Measurements from ENCODE around the gene TMA7B. TPM values are rescaled to one million over a fixed set of nuclear protein-coding genes. Genes with fewer than 3 reads are reported as not detected.

The TMA7B gene
- total and polyA plus RNA-seq, 2 donors (not counting 3 experiments of a cell fraction or from before 2014, with no cell fraction given), result not detected

GRCh38 chr22:39984006-39984405, 23.8 kb downstream of the TMA7B start:
- Histone ChIP-seq H3K9ac (replicated peaks; ENCODE audit: extremely low read depth, insufficient read depth, low read length) (no peak overlapping the region), H4K20me1 (replicated peaks; ENCODE audit: control insufficient read depth, extremely low read depth, insufficient read depth, low read length) (no peaks in the 10 kb centered on the region), H3K79me2 (ENCODE audit: control insufficient read depth, insufficient read depth, low read length) (no peaks in the 10 kb centered on the region), H3K9me1 (replicated peaks; ENCODE audit: control insufficient read depth, extremely low read depth, insufficient read depth, low read length) (no peaks in the 10 kb centered on the region), H3K27me3 (ENCODE audit: control insufficient read depth in 2 of 2, insufficient read depth in 2 of 2, low read length in 2 of 2) (peaks cover 0 to 4% of the 10 kb centered on the region in 2 experiments), H3K36me3 (ENCODE audit: control insufficient read depth in 2 of 2, extremely low read depth in 1 of 2, insufficient read depth in 2 of 2, low read length in 2 of 2) (no peaks in the 10 kb centered on the region), H3K27ac (ENCODE audit: insufficient read depth, low read depth, low read length) (no peak overlapping the region), H3K4me1 (ENCODE audit: control insufficient read depth, extremely low read depth, insufficient read depth, low read length) (no peaks in the 10 kb centered on the region), H3K4me3 (replicated peaks in 1 of 3; ENCODE audit: insufficient read depth in 1 of 3, low read depth in 1 of 3, low read length in 3 of 3) (no peak overlapping the region), H3K4me2 (ENCODE audit: insufficient read depth, low read length) (no peak overlapping the region), H3K9me3 (replicated peaks; ENCODE audit: control insufficient read depth, insufficient read depth, low read length) (no peaks in the 10 kb centered on the region), H2AFZ (ENCODE audit: low read depth, low read length) (no peak overlapping the region)
- no peak for TF ChIP-seq FOS (IDR thresholded peaks at IDR 0.05; ENCODE audit: borderline replicate concordance, insufficient read depth, low read length)
- no peak for TF ChIP-seq EZH2 (IDR thresholded peaks at IDR 0.05; ENCODE audit: borderline replicate concordance, low read depth, low read length, severe bottlenecking)
- no peak for TF ChIP-seq POLR2A (IDR thresholded peaks at IDR 0.05; ENCODE audit: low read depth, low read length)
- TF ChIP-seq POLR2AphosphoS5 (IDR thresholded peaks at IDR 0.05; ENCODE audit: insufficient read depth, low read depth, low read length), result no peak
- dilution Hi-C loops (cut with MboI; ENCODE audit: extremely low pct_ligation_motif_present, low sequenced_read_pairs) (no loop called here), intact Hi-C loops (cut with micrococcal nuclease) (no loop called here)
- CTCF ChIA-PET, result interaction anchor here (1.6 kb wide), 1 partner anchor 13 kb away, joined by 3 read pairs; no protein-coding TSS in a partner anchor
- FAIRE-seq, result no peak
- POLR2A ChIA-PET, result no interaction called here
- DNase-seq (ENCODE audit: low read depth, low spot score), result no peak
- BruUV-seq (replicated peaks), result no TSS peak

DNA sequence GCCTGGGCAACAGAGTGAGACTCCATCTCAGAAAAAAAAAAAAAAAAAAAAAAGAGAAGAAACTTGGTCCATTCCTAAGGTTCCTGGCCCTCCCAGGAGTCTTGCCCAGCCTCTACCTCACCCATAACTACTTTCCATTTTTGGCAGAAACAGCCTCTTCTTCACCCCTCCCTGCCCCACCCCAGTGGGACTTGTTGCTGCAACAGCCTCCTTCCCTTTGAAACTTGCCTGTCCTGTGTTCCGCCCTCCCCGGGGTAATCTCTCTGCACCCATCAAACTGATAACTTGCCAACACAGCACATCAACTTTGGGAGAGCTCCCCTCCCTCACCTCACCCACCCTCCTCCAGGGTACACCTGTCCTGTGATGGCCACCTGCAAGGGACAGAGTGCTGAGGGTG, 24.5 kb downstream of the TMA7B start:
- TF ChIP-seq POLR2AphosphoS5 (IDR thresholded peaks at IDR 0.05; ENCODE audit: insufficient read depth, low read depth, low read length), result no peak
- no peak for TF ChIP-seq EZH2 (IDR thresholded peaks at IDR 0.05; ENCODE audit: borderline replicate concordance, low read depth, low read length, severe bottlenecking)
- TF ChIP-seq, protein P1, sequence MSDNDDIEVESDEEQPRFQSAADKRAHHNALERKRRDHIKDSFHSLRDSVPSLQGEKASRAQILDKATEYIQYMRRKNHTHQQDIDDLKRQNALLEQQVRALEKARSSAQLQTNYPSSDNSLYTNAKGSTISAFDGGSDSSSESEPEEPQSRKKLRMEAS (IDR thresholded peaks at IDR 0.05; ENCODE audit: insufficient read depth, insufficient read length), result no peak
- TF ChIP-seq FOS (IDR thresholded peaks at IDR 0.05; ENCODE audit: borderline replicate concordance, insufficient read depth, low read length), result no peak
- no peak for TF ChIP-seq GATA2 (IDR thresholded peaks at IDR 0.05; ENCODE audit: insufficient read depth, insufficient read length, low read depth, low read length)
- ChIA-PET CTCF (interaction anchor here (1.6 kb wide), 1 partner anchor 12 kb away, joined by 3 read pairs; no protein-coding TSS in a partner anchor), POLR2A (no interaction called here)
- no peak overlapping the region for H3K9ac ChIP-seq (replicated peaks; ENCODE audit: extremely low read depth, insufficient read depth, low read length)
- H3K9me1 ChIP-seq (replicated peaks; ENCODE audit: control insufficient read depth, extremely low read depth, insufficient read depth, low read length), result no peaks in the 10 kb centered on the region
- no peaks in the 10 kb centered on the region for H4K20me1 ChIP-seq (replicated peaks; ENCODE audit: control insufficient read depth, extremely low read depth, insufficient read depth, low read length)
- no peaks in the 10 kb centered on the region for H3K9me3 ChIP-seq (replicated peaks; ENCODE audit: control insufficient read depth, insufficient read depth, low read length)
- DNase-seq (ENCODE audit: low read depth, low spot score) (no peak), FAIRE-seq (no peak)
- intact Hi-C loops (cut with micrococcal nuclease) (no loop called here), dilution Hi-C loops (cut with MboI; ENCODE audit: extremely low pct_ligation_motif_present, low sequenced_read_pairs) (no loop called here)
- H3K79me2 ChIP-seq (ENCODE audit: control insufficient read depth, insufficient read depth, low read length), result no peaks in the 10 kb centered on the region
- no peak overlapping the region for H2AFZ ChIP-seq (ENCODE audit: low read depth, low read length)
- H3K4me2 ChIP-seq (ENCODE audit: insufficient read depth, low read length), result no peak overlapping the region
- no peaks in the 10 kb centered on the region for H3K4me1 ChIP-seq (ENCODE audit: control insufficient read depth, extremely low read depth, insufficient read depth, low read length)
- H3K27ac ChIP-seq (ENCODE audit: insufficient read depth, low read depth, low read length), result no peak overlapping the region
- no peaks in the 10 kb centered on the region for H3K36me3 ChIP-seq (ENCODE audit: control insufficient read depth in 2 of 2, extremely low read depth in 1 of 2, insufficient read depth in 2 of 2, low read length in 2 of 2)
- H3K4me3 ChIP-seq (replicated peaks in 1 of 3; ENCODE audit: insufficient read depth in 1 of 3, low read depth in 1 of 3, low read length in 3 of 3), result no peak overlapping the region
- BruUV-seq (replicated peaks), result no TSS peak
- peaks cover 0 to 4% of the 10 kb centered on the region in 2 experiments for H3K27me3 ChIP-seq (ENCODE audit: control insufficient read depth in 2 of 2, insufficient read depth in 2 of 2, low read length in 2 of 2)

Measured in endothelial cell of umbilical vein (primary cell).